ENCODE results near the gene MRPL36.
A peak's percentile ranks its signal among the peaks of the same experiment; 100 is the strongest.
"Not testable (repeated sequence)": the region's sequence is repeated elsewhere in the genome, so short reads cannot be mapped to it uniquely, and the experiment has no call there.

The MRPL36 gene

DNA sequence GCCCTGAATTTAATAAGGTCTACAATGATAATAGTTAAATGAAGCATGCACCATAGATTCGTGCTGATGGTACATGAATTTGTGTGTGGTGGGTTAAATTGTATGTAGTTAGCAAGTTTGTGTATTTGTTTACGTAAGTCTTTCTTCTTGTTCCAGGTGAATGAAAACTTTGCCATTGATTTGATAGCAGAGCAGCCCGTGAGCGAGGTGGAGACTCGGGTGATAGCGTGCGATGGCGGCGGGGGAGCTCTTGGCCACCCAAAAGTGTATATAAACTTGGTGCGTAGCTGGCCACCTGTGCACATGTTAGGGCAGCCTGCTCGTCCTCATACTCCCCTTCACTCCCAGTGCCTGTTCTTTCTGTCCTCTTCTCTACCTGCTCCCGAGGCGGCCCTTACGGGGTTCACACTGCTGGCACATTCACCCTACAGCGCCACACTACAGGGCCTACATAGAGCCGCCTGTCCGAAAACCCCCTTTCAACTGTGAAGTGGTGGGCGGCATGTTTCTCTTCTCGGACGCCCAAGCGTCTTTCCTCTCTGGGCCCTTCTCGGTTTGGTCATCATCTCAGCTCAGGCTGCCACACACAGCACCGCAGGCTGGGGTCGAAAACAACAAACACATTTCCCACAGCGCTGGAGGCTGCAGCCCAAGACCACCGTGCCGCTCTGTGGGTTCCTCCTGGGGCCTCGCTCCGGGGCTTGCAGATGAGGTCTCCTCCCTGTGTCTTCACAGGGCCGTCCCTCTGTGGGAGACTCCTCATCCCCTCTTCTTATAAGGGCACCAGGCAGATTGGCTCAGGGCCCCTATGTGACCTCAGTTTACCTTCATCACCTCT is 14.8 kb upstream of the MRPL36 start:
- DNase-seq = no peak

DNA sequence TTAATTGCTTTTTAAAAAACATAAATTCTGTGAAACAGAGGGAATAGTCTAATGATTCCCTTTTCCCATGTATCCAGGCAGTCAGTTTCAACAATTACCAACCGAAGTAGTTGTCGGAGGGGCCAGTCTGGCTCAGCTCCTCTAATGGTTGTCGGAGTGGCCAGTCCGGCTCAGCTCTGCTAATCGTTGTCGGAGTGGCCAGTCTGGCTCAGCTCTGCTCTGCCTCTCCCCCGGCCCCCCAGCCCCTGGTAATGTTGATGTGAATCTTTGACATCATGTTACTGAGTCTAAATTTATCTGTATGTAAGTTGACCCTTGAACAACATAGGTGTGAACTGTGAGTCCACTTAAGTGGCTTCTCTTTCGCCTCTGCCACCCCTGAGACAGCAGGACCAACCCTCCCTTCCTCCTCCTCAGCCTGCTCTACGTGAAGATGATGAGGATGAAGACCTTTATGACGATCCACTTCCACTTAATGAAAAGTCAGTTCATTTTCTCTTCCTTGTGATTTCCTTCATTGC is 11.0 kb upstream of the MRPL36 start:
- no peak for DNase-seq

DNA sequence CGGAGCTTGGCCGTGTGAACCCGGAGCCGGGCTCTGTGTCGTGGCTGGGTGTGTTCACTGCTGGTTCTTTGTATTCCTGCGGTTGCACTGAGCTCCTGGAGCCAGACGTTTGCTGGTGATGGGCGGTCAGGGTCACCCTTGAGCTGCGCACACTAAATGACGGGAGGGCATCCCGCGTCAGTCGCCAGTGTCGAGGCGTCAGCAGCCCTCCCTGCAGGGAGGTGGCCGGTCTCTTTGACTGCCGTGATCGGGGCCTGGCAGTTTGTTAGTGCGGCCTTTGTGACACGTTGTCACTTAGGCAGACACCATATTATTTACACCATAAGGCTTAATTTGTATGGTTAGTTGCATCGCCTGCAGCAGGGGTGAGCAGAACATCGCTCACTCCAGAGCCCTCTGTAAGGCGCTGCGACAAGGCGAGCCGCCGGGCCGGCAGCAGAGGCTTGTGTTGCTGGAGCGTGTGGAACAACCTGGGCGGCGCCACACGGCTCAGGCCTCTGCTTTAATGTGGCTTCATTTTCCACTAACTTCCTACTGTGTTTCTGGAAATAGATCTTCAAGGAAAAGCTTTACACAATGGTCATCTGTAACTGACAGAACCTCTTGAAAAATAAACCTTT is 9.9 kb upstream of the MRPL36 start:
- DNase-seq = no peak

DNA sequence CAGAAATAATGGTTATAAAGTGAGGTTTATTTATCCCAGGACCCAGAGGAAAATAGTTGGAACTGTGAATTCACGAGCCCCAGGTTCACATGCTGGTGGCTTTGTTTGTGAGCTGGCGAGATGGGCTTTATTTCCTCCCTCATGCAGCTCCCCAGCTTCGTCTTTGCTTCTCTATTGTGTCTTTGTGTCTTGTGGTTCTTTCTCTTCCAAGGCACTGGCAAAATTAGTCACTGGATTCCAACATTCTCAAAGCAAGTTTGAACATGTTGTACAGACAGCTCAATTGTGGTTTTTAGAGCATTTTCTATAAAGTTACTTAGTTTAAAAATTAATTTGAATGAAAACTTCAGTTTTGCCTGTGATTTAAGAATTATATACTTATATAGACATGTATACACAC is 8.8 kb upstream of the MRPL36 start:
- no peak for DNase-seq

DNA sequence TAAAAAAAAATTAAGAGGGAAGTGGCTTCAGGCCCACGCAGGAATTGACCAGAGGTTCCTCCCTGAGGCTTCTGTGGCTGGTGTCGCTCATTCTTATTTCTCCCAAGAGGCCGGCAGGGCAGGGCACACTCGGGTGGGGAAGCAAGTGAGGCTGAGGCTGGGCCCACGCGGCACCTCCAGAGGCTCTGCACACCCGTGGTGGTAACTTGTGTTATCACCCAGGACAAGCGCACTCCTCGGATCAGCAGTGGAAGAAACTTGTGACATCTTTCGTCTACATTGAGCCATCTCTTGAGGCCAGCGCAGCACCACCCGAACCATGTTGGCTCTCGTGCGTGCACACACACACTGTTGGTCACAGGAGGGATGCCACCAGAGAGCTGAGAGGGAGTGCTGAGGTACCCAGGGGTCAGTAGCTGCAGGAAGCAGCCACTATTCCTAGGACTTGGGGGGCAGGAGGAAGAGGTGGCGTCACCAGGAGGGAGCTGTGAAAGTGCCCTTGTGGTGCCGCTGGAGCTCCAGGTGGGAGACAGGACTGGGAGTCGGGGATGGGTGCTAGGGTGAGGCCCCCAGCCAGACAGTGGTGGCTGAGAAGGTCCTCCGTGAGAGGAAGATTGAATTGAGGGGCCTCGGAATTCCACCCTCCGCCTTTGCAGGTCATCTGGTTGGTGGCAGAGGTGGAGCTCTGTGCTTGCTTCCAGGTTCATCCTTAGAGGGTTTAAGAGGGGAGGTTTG is 8.0 kb upstream of the MRPL36 start:
- DNase-seq = peak; percentile 46

DNA sequence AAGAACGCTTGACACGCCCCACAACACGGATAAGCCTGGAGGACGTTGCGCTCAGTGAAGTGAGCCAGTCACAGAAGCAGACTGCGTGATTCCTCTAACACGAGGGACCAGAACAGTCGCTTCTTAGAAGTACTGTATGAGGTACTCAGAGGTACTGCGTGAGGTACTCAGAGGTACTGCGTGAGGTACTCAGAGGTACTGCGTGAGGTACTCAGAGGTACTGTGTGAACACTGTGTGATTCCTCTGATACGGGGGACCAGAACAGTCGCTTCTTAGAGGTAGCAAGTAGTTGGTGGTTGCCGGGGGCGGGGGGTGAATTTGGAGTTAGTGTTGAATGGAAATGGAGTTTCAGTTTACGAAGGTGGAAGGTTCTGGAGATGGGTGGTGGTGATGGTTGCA is 7.3 kb upstream of the MRPL36 start:
- DNase-seq = no peak

DNA sequence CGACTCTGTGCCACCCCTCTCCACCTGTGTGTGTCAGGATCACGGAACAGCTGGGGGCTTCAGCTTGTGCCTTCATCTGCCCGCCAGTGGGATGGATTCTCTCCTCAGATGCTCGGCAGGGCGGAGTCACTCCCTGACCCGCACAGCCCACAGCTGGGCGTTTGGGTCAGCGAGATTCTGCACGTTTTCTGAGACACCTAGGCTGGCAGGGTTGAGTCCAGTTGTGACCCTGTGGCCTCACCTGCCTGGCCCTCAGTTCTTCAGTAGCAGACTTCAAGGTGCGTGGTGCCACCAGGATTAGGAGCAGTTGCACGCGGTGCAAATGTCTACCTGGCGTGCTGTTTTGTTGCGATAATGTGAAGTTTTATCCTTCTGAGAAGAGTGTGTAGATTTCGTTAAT is 6.6 kb upstream of the MRPL36 start:
- DNase-seq = no peak

DNA sequence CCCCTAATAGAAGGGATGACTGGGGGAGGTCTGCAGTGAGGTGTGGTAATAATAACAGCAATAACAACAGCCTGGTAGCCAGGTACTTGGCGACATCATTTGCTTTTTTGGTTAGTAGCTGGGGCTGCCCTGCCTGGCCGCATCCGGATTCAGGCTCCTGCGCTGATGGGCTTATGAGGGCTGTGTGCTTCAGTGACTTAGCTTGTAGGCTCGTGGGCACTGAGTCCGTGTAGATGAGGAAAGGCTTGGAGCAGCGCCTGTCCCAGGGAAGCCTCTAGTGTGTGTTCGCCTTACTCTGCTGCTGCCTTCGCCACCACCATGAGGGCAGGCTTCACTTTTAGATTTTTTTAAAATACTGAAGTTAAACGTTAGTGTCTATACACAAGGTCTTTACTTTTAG is 6.1 kb upstream of the MRPL36 start:
- no peak for DNase-seq

DNA sequence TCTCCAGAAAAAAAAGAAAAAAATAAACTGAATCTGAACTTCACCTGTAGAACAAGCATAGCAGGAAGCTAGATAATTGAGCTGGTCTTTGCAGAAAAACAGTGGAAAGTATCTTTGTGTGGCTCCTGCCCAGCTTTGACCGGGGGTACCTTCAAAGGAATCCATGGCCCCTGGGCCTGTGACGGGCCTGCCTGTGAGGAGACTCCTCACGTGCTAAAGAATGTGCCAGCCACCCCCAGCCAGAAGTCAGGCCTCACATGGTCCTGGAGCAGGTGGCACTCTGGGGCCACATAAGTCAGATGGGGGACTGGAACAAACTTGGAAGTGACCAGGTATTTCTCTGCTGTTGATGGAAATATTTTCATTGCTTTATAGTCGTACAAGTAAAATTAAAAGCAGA is 5.7 kb upstream of the MRPL36 start:
- DNase-seq = no peak

DNA sequence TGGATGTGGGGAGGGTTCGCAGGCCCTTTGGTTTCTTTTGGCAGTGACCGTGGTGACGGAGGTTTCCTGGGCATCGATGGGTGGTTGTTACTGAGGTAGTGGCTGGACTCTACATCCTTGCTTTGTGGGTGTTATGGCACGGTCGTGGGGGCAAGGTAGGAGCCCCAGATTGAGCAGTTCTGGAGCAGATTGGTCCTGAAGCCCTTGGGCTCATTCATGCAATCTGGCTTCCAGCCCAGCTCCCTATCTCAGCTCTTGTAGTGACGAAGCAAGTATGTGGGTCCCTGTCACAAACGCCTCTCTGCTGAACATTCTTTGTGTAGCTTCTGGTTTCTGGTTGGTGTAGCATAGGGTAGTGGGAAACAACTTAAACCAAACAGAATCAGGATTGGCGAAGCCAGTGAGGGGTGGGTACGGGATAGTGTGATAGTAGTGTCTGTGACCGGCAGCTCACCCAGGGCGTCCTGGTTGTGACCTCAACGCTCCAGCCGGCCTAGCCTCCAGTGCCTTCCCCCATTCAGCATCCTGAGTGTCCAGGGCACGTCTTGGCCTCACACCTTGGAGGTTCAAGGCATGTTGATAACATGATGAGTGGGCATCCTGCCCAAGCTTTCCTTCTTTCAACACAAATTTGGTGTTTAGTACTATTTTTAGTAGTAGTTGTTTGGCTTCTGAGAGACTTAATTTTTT is 4.5 kb upstream of the MRPL36 start:
- no peak for DNase-seq

DNA sequence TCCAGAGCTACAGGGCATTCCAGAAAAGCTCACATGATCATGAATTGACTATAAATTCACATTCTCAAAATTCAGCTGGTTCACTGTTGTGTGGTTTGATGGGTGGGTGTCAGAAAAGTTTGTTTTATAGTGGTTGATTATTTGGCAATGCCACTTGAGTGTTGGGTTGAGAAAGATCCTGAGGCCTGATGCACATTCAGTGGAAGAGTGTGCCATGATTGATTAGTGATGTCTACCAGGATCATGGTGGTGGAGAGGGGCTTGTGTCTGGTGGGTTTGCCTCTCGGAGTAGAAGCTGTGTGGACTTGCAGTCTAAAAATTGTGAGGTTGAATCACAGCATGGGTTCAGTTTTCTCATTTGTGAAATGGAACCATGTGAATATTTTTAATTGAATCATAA is 3.6 kb upstream of the MRPL36 start:
- DNase-seq = no peak

DNA sequence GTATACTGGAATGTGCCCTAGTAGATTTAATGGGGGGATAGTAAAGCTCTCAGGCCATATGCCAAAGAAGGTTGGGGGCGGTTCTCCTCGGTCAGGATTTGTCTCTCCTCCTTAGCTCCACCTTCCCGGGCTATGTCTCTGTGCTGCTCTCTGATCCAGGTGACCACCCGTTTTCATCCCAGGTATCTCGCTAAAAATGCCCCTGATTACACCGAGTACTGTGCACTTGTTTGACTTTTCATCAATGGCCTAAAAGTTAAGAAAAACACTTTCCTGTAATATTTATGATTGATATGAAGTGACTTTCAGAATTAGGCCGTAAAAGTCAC is 2.3 kb upstream of the MRPL36 start:
- DNase-seq = no peak

DNA sequence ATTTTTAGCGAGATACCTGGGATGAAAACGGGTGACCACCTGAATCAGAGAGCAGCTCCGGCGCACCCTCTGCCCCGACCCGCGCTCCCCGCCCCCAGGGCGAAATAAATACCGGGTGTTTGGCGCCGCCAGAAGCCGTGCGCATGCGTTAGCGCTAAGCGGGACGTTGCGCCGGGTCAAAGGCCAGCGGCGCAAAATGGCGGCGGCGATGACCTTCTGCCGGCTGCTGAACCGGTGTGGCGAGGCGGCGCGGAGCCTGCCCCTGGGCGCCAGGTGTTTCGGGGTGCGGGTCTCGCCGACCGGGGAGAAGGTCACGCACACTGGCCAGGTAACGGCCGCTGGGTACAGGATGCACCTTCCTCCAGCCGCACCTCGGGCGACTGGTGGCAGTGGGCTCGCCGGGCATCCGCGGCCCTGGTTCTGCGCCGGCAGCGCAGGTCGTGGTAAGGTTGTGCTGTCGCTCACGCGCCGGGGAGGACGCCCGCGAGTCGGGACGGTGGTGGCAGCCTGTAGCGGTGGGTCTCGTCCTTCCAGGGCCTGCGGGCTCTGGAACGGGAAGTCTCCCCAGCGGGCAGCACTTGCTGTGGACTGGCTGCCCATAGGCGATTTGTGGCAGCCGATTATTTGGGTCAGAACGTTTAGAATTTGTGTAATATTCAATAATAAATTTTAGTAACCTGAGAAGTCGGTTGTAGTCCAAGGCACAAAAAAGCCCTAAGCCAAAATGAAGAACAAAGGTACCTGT is 1.8 kb upstream of the MRPL36 start, which contains the start of gene NDUFS6:
NDUFS6 (plus strand) TSS at position 186 of the 745 bp plus-strand sequence; CDS start at position 197, 11 bp downstream.
- DNase-seq = peak; percentile 89

DNA sequence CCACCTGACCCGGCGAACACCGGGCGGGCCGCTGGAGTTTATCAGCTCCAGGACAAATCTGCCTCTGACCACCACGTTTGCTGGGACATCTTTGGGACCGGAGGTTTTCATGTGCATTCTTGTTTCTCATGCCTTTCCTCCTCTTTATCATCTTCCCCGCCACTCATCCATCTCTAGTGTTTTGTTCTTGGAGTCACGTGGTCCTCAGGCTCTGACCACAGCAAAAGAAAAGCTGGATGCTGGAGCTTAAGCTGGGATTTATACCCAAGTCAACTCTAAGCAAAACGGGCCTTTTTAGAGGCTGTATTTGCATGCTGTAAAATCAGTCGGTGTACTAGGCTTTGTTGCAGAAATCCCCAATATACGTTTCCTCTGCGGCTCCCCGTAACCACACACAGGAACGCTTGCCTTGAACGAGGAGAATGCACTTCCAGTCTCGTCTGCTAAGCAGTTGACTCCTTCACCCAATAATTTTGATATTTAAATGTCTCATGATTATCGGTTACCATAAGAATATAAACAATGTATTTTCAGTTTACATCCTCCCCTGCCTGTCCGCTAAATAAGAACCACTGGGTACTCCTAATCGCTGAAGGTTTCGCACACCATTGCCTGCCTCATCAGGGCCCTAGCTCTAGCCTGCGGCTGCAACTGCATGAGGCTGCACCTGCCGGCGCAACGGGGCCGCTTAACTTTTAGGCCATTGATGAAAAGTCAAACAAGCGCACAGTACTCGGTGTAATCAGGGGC is 1.0 kb upstream of the MRPL36 start:
- DNase-seq = no peak

DNA sequence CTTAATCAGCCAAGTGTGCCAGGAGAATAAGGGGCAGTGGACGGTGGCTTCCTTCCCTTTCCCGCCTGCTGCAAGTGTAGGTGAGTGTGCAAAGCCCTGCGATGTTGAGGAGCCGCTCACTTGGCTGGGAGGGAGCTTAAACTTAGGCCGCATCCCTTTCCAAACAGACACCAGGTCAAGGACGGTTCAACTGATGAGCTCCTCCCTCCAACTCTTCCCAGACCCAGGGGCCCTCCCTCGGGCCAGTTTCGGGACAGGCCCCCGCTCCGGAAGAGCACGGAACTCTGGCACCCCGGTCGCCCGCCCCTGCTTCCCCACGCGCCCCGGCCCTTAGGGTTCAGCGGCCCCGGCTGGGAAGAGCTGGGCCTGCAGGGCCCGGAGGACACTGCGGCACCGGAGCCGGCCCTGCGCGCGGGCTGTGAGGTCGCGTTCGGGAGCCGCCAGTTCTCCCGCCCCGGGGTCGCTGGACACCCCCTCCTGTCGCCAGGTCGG is 481 bp downstream of the MRPL36 start:
- peak; percentile 69 for DNase-seq

DNA sequence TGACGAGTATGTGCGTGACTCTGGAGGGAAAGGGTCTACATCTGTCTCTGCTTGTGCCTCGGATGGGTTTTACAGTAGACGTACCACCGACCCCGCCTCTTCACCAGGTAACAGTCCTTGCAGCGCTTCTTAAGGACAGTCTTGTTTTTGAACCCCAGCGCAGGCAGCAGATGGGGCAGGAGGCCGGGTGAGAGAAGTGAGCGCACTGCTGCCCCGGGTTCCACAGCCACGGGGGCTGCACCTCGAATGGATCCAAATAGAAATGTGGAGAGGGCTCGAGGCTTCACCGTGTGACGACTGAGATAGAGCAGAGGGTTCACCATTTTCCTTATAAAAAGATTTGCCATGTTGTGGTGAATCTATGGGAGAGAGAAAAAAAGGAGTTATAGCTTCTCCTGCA is 1.0 kb downstream of the MRPL36 start:
- DNase-seq = not testable (repeated sequence)

DNA sequence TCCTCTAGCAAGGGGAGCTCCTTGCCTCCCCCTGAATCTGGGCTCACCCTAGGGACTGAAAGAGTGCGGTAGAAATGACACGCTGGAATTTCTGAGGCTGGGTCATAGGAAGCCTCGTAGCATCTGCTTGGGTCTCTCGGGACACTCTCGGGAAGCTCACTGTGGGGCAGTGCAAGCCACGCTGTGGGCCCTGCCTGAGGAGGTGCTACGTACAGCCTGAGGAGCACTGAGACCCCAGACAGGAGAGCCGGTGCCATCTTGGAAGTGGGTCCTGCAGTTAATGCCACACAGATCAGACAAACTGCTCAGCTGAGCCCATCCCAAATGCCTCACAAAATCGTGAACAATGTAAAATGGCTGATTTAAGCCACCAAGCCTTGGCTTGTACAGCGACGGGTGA is 1.8 kb downstream of the MRPL36 start:
- DNase-seq = no peak

DNA sequence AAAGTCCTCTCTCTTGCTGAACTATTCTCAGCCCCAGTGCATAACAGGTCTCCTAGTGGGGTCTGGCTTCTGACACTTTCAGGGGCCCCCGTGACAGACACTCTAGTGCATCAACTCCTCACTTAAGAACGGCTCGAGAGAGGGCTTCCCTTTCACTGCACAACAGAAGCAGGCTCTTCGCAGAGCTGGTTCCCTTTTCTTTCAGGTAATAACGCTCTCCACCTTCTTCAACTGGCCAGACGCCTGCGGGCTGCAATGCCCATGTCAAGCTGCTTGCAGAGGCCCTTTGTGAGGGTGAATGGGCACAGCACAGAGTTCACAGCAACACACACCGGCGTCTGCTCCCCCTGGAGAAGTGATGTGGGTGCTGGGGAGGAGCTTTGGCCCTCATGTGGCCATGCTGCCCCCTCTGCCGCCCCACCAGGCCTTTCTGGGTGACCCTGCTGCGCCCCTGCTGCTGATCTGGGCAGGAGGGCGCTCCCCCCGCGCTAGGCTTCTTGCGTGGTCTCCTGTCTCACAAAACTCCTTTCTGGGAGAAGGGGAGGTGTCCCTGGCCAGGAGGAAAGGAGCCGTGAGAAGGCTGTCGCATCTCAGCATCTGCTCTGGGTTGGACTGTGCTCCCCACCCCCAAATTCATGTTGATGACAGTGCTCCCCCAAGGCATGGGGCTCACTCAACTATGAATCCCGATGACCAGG is 2.4 kb downstream of the MRPL36 start:
- no peak for DNase-seq

DNA sequence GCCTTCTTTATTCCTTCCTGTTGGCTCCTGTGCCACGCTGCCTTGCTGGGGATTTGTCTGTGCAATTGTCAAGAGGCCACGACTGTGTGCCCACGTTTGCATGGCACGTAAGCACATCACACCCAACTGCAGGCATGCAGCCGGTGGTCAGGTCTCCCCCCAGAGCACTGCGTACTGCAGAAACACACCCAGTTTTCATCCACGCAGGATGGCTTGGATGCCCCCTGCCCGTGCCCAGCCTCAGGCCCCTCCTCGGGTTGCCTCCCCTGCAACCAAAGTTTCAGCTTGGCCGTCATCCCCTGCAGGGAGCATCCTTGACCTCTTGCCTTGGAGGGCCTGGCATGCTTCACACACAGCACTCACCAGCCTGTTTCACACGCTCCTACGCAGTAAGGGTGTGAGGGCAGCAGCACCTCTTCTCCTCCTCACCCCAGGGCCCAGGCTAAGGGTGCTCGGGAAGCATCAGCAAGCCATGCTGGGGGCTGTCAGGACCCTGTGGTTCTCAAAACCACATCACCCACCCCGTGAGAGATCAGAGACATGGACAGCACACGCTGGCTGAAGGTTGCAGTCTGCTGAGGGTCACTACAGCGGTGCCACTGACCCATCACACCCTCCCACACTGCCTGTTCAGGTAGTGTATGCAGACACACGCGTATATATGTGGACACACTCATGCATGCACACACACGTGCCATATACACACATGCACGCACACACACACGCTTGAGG is 3.1 kb downstream of the MRPL36 start:
- DNase-seq = no peak

DNA sequence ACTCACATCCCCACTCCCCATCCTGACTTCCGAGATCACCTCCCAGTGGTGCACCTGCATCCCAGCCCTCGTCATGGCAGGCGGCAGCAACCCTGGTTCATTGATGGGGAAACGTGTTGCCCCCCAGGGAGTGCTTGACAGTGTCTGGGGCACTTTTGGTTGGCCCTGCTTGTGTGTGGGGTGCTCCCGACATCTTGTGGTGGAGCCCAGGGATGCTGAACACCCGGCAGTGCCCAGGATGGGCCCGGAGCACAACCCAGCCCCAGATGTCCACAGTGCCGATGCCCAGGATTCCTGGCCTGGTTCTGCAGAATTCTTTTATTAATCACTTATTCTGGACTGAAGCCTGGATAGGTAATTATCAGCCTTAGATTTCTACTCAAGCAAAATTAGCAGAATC is 3.7 kb downstream of the MRPL36 start:
- no peak for DNase-seq
